HCT116 (cell line): ENCODE measurements around the gene KRT7.

ENCODE experiments used
- CEBPB ChIP-seq: IDR thresholded peaks from 2 replicates; pipeline ENCODE4 v1.6.1; 2012; ENCODE audit warnings: low read depth
- CTCF ChIP-seq, 3 experiments: fragments of 200-600 bp in 1 of 3; sonication (generic) in 1 of 3; IDR thresholded peaks in 2 of 3; conservative IDR thresholded peaks in 1 of 3; 2 replicates each; pipeline ENCODE4 v1.5.1; 2012 to 2017; ENCODE audit warnings: low read depth in 2 of 3, low read length in 2 of 3, antibody characterized with exemption in 1 of 3, borderline replicate concordance in 1 of 3, control low read depth in 1 of 3, mild to moderate bottlenecking in 1 of 3, mixed read lengths in 1 of 3, mixed run types in 1 of 3, moderate library complexity in 1 of 3; ENCODE audit not compliant: insufficient read depth in 1 of 3
- ELF1 ChIP-seq: IDR thresholded peaks from 2 replicates; pipeline ENCODE4 v1.6.1; 2012; ENCODE audit warnings: low read depth, borderline replicate concordance
- EZH2 ChIP-seq: fragments of 200-600 bp; sonication (generic); IDR thresholded peaks from 2 replicates; pipeline ENCODE4 v1.6.1; 2017; ENCODE audit warnings: antibody characterized with exemption, mixed run types
- EZH2phosphoT487 ChIP-seq: fragments of 200-600 bp; IDR thresholded peaks from 2 replicates; pipeline ENCODE4 v1.6.1; 2018; ENCODE audit warnings: antibody characterized with exemption, borderline replicate concordance
- JUND ChIP-seq: IDR thresholded peaks from 2 replicates; pipeline ENCODE4 v1.6.1; 2012
- POLR2A ChIP-seq: IDR thresholded peaks from 2 replicates; pipeline ENCODE4 v1.7.0; 2011; ENCODE audit warnings: borderline replicate concordance; ENCODE audit not compliant: insufficient read depth, insufficient read length; ENCODE audit errors: extremely low read depth
- POLR2AphosphoS5 ChIP-seq: IDR thresholded peaks from 2 replicates; pipeline ENCODE4 v1.6.1; 2011; ENCODE audit warnings: mild to moderate bottlenecking, low read depth, low read length, moderate library complexity
- RAD21 ChIP-seq: IDR thresholded peaks from 2 replicates; pipeline ENCODE4 v1.6.1; 2012; ENCODE audit warnings: low read depth, mild to moderate bottlenecking
- YY1 ChIP-seq: IDR thresholded peaks from 2 replicates; pipeline ENCODE4 v1.6.1; 2011; ENCODE audit warnings: low read length, low read depth, moderate library complexity, mild to moderate bottlenecking; ENCODE audit not compliant: insufficient replicate concordance; ENCODE audit errors: extremely low read depth
- ZNF274 ChIP-seq: fragments of 200-500 bp; sonication (Bioruptor generic); IDR thresholded peaks from 2 replicates; pipeline ENCODE4 v1.6.1; 2014; ENCODE audit warnings: mild to moderate bottlenecking, low read depth, low read length, inconsistent platforms

- TF ChIP-seq ELF1 (no peak), CTCF (IDR thresholded peaks at IDR 0.05 in 2 of 3, conservative IDR thresholded peaks at IDR 0.05 in 1 of 3; ENCODE audit: borderline replicate concordance in 1 of 3, insufficient read depth in 1 of 3, low read depth in 2 of 3, low read length in 2 of 3) (no peak), POLR2A (no peak), EZH2 (no peak), EZH2phosphoT487 (no peak), ZNF274 (no peak), RAD21 (no peak), CEBPB (no peak), POLR2AphosphoS5 (no peak), YY1 (no peak), JUND (no peak)
Measured at GRCh38 chr12:52228366-52228765, 4.7 kb upstream of the KRT7 start.
